Measurements from ENCODE around the gene OBSCN.

GRCh38 chr1:228316589-228317387, 108.9 kb downstream of the OBSCN start:
- TF ChIP-seq SUZ12 (IDR thresholded peaks at IDR 0.05) (no peak), ARNT (IDR thresholded peaks at IDR 0.05) (no peak)

Data from HEK293T (cell line).